HG02840 (cell line): ENCODE results near the gene CRYBG1.
"Not testable (repeated sequence)": the region's sequence is repeated elsewhere in the genome, so short reads cannot be mapped to it uniquely, and the experiment has no call there.

ENCODE experiments used
- ATAC-seq: cut with Tn5 transposase; IDR thresholded peaks from one replicate; pipeline ENCODE4 v1.9.1; 2021; ENCODE audit warnings: mild to moderate bottlenecking, moderate library complexity, moderate number of reproducible peaks; ENCODE audit not compliant: unreplicated experiment, low FRiP score

The CRYBG1 gene

DNA sequence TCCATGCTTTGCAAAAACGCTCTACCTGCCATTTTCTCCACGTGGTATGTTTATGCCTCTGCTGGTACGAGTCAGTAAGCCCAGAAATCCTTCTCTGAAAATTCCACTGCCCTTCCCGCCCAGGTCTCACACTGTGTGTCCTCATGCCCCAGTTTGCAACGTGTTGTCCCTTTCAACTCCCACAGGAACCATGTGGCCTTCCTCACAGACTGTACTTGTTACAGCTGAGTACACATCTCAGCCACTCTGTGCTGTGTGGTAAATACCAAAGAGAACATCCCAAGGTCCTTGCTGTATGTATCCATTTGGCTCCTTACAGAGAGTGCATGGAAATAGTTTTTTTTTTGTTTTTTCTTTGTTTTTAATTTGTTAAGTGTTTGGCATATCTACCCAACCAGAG lies 211.9 kb downstream of the CRYBG1 start:
- no peak for ATAC-seq

DNA sequence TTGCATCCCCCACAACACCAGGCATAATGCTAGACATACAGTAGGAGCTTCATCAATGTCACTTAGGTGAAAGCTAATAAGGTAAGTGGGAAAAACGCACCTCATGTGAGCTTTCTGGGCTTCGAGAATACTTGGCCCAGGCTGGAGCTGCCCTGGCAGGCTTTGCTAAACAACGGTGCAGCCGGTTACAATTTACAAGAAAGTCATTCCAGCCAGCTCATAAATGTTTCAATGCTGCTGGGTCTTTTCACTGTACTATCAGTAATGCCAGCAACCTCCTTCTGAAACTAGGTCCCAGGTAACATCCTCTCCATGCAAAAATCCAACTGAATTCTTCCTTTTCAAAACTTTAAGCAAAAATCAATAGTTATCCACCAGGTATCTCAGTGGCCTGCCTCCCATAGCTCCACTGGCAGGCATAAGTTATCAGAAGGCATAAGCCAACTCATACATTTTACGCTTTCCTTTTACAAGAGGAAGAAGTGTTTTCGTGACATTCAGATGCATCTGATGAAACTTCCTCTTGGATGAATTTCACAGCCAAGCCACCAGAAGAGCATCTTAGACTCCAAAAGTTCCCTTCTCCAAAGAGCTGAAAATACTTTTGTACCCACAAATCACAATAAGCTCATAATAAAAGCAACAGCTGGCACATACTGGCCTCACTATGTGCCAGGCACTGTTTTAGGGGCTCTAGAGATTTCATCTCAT lies 212.5 kb downstream of the CRYBG1 start:
- no peak for ATAC-seq

DNA sequence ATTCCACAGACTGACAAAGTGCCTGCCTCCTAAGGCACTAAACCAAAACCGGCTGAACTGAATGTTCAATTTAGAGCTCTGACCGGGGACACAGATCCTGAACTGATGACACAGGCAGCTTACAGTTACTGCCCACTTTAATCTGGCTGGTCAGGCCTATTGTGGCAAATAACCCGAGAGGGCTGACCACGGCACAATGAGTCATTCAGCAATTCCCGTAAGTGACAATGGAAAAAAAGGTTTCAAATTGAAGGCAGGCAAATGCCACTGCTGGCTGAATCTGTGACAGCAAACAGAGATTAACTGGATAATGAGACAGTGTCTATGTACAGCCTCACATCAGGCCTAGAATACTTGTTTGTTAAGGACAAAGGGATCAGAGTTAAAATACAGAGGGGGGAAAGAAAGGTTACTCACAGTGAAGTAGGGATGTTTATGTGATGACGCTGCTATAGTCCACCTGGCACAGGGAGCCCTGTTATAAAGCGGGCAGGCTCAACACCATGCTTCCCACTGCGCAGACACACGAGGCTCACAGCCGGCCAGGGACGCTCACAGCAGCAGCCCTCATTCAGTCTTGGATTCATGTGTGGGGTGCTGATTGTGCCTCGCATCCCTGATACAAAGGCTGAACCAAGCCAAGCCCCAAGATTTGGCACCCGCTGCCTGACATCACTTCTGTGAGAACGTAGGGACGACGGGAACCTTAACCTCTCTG lies 214.4 kb downstream of the CRYBG1 start:
- ATAC-seq, result no peak

DNA sequence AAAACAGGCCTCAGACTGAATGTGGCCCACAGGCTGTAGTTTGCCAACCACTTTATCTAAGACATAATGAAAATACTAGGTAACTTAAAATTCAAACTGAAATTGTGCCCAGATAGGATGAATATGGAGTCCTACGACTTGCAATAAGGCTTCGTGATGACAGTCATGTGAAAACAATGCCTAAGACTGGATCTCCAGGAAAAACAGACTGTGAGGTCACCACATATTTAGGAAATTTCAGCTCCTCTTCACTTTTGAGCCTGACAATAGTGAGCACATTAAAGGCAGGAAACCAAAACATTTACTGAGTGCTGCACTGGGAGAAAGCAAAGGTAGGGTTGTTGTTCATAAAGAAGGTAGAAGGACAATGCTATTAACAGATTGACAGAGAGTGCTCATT lies 218.8 kb downstream of the CRYBG1 start:
- no peak for ATAC-seq

DNA sequence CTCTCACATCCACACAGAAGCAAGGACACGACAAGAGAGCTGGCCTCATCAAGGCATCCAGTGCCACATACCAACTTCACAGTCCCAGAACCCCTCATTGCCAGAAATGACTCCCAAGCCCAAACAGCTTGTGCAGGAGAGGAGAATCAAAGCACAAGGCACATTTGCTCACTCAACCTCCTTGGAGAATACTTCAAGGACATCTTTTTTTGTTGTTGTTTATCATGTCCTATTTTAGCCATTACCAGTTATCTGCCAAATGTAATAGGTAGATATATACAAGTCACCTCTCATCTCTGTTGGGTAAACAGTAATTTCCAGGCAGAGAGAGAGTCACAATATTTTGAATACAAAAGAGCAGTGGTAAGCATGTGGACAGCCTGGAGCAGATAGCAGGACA lies 221.0 kb downstream of the CRYBG1 start:
- no peak for ATAC-seq

DNA sequence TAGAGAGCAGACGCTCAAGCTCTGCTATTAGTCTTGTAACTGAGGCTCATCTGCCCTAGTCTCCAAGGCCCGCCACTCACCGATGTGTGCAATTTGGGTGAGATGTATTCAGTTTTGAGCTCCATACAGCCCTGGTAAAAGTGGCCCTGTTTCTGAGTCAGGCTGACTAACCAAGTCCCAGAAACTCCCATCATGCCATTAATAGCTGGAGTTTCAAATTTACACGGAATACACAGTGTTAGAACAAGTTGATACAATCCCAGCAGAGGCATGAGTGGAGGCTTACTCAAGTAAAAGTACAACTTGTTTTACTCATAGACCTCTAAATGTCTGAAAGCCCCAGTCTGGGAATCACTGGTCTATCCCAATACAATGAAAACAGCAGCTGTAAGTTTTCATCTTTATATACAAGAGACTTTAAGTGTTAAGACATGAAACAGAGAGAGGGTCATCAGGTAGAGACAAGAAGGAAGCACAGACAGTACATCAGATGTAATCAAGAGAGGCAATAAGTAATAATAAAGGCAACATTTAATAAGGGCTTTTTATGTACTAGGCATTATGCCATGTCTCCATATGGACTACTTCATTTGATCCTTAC lies 226.4 kb downstream of the CRYBG1 start:
- no peak for ATAC-seq

DNA sequence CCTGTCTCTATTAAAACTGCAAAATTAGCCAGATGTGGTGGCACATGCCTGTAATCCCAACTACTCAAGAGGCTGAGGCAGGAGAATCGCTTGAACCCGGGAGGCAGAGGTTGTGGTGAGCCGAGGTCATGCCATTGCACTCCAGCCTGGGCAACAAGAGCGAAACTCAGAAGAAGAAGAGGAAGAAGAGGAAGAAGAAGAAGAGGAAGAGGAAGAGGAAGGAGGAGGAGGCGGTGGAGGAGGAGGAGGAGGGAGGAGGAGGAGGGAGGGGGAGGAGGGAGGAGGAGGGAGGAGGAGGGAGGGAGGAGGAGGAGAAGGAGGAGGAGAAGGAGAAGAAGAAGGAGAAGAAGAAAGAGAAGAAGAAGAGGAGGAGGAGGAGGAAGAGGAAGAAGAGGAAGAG lies 228.4 kb downstream of the CRYBG1 start:
- not testable (repeated sequence) for ATAC-seq

DNA sequence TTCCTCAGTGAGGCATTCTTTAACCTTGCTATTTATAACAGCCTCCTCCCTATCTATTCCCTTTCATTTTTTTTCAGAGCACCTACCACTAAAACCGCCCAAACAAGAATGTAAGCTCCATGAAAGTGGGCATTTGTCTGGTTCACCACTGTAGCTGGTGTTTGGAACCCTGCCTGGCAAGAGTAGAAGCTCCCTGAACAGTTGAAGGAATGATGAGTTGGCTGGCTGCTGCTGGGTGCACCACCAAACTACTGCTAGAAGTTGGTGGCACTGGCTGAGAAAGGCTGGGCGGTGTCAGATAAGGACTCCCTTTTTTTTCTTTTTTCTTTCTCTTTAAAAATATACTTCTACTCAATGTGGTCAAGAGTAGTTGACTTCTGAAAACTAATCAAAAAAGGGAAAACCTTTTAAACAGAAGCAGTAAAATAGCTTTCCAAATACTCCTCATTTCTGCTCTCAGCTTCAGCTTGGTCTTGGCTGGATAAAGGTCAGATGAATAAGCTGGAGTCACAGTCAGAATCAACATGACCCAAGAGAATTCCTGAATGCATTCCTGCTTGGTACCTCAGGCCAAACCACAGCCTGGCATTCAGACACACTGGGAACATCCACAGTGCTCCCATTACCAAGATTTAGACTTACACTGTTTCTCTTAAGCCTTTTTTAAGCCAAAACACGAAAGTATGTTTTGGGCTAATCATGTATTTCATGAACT lies 230.8 kb downstream of the CRYBG1 start:
- ATAC-seq, result no peak

DNA sequence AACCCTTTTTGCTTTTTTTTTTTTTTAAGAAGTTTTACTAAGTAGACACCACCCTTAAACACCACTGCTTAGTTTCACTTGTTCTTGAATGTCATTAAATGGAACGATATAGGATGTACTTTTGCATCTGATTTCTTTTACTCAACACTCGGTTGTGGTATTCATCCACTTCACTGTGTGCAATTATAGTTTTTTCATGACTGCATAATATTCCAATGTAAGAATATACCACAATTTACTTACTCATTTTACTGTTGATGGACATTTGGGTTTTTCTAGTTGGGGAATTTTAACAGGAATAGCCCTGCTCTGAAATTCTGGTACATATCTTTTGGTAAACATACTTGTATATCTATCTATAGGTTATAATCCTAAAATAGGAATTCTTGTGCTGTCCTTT lies 238.9 kb downstream of the CRYBG1 start:
- no peak for ATAC-seq

DNA sequence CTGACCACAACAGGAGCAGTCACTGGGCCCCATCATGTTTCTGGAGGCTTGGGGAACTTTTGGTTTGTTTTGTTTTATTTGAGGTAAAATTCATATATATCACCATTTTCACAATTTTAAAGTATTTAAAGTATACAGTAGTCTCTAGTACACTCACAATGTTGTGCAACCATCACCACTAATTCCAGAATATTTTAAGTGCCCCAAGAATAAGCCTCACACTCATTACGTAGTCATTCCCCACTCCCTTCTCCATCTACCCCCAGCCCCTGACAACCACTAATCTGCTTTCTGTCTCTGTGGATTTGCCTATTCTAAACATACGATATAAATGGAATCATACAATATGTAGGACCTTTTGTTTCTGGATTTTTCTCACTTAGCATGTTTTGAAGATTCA lies 239.8 kb downstream of the CRYBG1 start:
- no peak for ATAC-seq

DNA sequence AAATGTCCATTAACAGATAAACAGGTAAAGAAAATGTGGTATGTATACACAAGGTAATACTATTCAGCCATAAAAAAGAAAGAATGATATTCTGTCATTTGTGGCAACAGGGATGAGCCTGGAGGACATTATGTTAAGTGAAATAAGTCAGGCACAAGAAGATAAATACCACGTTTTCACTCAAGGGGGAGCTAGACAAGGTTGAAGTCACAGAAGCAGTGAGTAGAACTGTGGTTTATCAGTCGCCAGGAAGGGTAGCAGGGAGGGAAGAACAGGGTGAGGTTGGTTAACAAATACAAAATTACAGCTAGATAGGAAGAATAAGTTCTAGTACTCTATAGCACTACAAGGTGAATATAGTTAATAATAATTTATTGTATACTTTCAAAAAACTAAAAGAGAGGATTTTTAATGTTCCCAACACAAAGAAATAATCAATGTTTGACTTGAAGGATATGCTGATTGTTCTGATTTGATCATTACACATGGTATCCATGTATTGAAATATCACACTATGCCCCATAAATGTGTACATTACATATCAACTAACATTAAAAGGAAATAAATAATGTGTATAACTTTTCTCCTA lies 247.7 kb downstream of the CRYBG1 start:
- no peak for ATAC-seq

DNA sequence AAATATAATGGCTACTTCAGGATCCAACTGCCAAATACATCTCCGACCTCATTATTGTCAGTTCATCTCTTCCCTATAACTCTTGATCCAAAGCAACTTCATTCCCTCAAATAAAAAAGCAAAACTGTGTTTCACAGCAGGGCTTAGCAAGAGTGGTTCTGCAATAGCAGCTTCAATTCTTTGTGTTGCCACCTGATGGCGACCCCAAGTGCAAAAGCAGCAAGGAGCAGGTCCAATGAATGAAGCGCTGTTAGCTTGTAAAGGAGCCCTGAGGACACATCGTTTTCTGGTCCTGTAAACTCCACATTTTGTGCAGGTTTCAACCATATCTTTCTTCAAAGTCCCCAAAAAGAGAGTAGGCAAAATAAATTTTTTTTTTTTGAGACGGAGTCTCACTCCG lies 249.2 kb downstream of the CRYBG1 start:
- no peak for ATAC-seq

DNA sequence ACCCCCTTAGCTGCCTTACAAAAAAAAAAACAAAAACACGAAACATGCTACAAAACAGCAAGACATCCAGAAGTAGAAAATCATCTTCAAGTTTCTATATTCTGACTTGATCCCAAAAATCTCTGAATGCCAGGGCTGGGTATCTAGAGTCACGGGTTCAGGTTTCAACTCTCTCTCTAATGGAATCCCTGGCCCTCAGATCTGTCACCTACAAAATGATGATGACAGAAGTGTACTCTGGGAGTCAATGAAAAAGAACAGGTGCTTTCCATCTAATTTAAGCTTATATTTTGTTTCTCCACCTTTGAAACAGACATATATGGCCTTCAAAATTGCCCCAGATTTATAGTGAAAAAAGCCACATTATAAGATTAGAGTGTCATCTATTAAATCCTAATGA lies 250.5 kb downstream of the CRYBG1 start:
- no peak for ATAC-seq

DNA sequence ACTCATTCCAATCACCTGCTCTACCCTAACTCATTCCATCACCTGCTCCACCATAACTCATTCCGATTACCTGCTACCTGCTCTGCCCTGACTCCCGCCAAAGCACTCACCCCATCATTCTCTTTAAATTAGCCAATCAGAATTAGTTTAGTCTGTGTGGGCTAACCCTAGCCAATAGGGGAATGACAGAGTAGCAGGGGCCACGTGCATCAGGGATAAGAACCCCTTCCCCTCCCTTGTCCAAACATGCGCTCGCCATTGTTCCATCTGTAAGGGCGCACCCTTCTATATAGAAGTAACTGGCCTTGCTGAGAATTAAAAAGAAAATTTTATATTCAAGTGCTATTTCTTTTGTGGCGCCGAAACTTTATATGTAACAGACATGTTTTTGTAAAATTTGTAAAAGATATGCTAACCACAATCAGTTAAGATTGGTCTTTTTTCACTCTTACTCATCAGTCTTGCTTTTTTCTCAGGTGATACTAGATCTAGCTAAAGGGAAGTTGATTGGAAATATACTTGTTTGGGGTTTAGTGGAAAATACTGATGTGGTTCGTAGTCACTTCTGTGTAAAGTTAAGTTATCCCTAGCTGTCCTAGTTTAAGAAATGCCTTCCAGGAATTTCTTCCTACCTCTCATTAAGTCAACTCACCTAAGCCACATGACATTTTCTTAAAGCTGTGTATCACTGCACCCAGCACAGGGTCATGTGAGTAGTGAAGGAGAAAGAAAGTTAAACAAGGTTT lies 252.3 kb downstream of the CRYBG1 start:
- ATAC-seq, result no peak

DNA sequence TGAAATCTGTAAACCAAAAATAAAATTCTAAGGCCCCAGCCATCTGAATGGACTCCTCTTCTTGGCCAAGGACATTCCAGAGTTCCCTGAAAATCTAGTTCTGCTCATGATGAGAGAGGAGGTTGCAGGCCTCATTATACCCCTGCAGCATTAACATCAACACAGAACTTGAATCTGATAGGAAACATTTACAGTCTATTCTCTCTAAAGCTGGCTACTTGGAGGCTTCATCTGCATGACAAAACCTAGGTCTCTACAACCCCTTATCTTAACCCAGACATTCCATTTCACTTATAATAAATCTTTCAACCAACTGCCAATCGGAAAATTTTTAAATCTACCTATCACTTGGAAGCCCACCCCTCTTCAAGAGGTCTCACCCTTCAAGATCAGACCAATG lies 253.1 kb downstream of the CRYBG1 start:
- ATAC-seq, result no peak

DNA sequence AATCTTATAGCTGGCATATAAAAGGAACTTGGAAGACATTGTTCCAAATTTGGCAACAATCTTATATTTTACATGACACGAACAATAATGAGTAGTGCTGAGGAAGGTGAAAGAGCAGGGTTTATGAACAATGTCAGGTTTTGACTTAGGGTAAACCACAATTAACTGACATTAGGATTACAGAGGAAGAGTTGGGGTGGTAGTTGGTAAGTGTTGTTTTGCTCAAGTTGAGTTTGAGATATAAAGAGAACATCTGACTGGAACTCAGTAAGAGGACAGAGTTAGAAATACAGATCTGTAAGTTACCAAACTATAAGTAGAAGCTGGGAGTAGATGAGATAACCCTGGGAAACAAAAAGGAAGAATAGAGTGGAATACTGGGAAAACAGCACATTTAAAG lies 253.6 kb downstream of the CRYBG1 start:
- ATAC-seq, result no peak

DNA sequence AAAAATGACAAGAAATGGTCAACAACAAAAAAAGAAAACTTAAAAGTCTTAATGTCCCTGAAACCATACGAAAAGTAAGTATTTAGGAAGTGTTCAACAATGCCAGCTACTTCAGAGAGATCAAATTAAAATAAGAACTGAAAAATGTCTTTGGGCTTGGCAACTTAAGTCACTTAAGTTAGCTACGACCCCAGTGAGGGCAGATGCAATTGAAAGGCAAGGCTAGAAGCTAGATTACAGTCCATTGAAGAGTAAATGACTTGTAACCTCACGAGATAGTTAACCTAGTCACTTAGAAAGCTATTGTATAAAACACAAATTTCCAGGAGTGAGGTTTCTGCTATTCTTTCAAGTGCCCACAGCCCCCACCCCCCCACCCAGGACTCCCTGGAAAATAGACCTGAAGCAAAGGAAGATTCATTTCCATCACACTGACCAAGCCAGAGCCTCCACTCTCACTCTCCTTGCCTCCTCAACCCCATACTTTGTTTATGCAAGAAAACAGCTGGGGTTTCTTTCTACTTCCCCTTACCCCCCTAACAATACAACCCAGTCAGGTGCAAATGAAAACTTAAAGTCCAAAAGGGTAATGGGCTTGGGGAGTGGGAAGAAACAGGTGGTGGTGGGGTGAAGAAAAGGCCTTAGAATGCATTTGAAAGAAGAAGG lies 254.2 kb downstream of the CRYBG1 start:
- ATAC-seq, result no peak

DNA sequence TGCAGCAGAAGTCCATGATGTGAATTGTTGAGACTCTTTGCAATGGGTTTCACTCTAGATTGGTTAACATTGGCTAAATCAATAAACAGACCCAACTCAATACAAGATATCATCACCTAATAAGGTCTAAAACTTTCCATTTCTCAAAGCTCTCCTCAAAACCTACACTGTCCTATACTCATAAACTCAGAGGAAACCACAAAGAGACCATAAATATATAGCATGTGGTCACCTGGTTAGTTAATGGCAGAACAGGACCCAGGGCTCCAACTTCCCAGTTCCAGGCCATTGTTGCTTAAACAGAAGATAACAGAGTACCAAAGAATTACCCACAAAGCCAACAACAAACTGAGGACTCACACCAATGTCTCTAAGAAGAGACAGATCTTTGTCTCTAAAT lies 256.8 kb downstream of the CRYBG1 start:
- ATAC-seq, result no peak

DNA sequence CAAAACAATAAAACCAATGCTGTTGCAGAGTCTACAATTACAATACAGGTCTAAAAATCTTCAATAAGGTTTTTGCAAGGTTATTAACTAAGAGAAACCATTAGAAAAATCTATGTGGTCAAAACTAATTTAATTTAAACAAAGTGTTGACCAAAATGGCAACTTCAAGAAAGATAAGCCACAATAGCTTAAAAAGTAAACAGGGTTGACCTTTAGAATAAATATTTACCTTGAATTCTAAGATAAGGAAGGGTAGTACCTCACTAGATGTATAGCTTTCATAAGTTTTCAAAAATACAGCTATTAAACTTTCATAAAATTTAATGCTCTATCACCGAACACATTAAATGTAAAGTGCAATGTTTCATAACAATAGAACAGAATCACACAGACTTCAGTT lies 257.3 kb downstream of the CRYBG1 start:
- ATAC-seq, result no peak

DNA sequence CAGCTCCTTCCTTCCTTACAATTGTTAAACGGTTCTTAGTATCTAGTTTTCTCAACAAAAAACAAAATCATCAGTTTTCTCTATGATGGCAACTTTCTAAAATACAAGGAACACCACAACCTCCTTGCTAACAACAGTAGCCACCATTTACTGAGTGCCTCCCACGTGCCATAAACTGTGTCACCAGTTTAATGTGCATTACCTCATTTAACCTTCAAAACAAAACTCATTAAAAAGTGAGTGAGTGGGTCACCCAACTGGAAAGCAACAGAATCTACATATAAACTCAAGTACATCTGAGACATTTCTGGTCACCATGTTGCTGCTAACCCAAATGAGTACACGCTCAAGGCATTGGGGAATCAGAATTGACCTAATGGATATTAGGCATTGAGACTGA lies 257.8 kb downstream of the CRYBG1 start:
- ATAC-seq, result no peak
